HepG2 (cell line): Measurements from ENCODE around the gene TBC1D14. TPM values are rescaled to one million over a fixed set of nuclear protein-coding genes. Genes with fewer than 3 reads are reported as not detected.

ENCODE experiments used
- ATAC-seq: fragments of 200-7000 bp; cut with Tn5 transposase; 3 replicates; pipeline ENCODE4 v1.9.1; 2020; ENCODE audit warnings: mild to moderate bottlenecking, moderate library complexity
- BruUV-seq: library from RNA; stranded (reverse); fragments of 400-500 nt; replicated peaks from 2 replicates; lab custom pipeline; 2021; lab: Mats Ljungman, UMichigan
- CTCF ChIA-PET: fragments of 300-600 bp; formaldehyde crosslinking; extraction: SDS; loops from one replicate; lab custom pipeline; 2021; ENCODE audit warnings: low total read pairs, inconsistent platforms, low intra/inter-chr PET ratio; lab: Yijun Ruan, JAX
- POLR2A ChIA-PET: fragments of 350-600 bp; sonication (Branson Sonifier 250); formaldehyde crosslinking; loops from one replicate; lab custom pipeline; 2020; ENCODE audit warnings: antibody characterized with exemption, inconsistent platforms; lab: Yijun Ruan, JAX
- DNase-seq: peaks from one replicate; pipeline ENCODE4 v3.0.0-alpha.2; 2015; ENCODE audit warnings: low spot score
- FAIRE-seq: peaks from 3 replicates; lab custom pipeline; 2011; peaks lifted over from hg19 to GRCh38; lab: Jason Lieb, UNC
- H2AFZ ChIP-seq: one replicate; pipeline ENCODE4 v1.6.1; 2011; ENCODE audit warnings: low read length, inconsistent platforms
- H3K27ac ChIP-seq: fragments of 300-600 bp; 3 replicates; pipeline ENCODE4 v1.8.0; 2011; ENCODE audit warnings: mixed run types, mild to moderate bottlenecking, mixed read lengths, low read length, inconsistent platforms; ENCODE audit not compliant: insufficient read depth; ENCODE audit errors: extremely low read length
- H3K27me3 ChIP-seq, 2 experiments: fragments of 200-600 bp in 1 of 2; 2 replicates in 1 of 2; 3 replicates in 1 of 2; pipeline versions ENCODE4 v1.6.0 to v1.8.0; 2011; ENCODE audit warnings: low read length in 2 of 2, mild to moderate bottlenecking in 2 of 2, moderate library complexity in 2 of 2, inconsistent platforms in 1 of 2; ENCODE audit not compliant: insufficient read depth in 2 of 2, control insufficient read depth in 1 of 2
- H3K36me3 ChIP-seq, 2 experiments: fragments of 200-600 bp in 1 of 2; replicated peaks in 1 of 2; 2 replicates in 1 of 2; 3 replicates in 1 of 2; pipeline versions ENCODE4 v1.5.1 to v1.8.0; 2011; ENCODE audit warnings: low read length in 2 of 2, inconsistent platforms in 1 of 2; ENCODE audit not compliant: insufficient read depth in 2 of 2, control insufficient read depth in 1 of 2
- H3K4me1 ChIP-seq: 2 replicates; pipeline ENCODE4 v1.5.1; 2012; ENCODE audit warnings: low read length, inconsistent platforms; ENCODE audit not compliant: insufficient read depth
- H3K4me2 ChIP-seq: 2 replicates; pipeline ENCODE4 v1.6.0; 2011; ENCODE audit warnings: low read depth, low read length, inconsistent platforms
- H3K4me3 ChIP-seq, 3 experiments: fragments of 200-600 bp in 1 of 3; sonication (generic), shearing (Covaris generic) in 1 of 3; replicated peaks in 1 of 3; 2 replicates each; pipeline ENCODE4 v1.5.1; 2011 to 2016; ENCODE audit warnings: low read length in 3 of 3, inconsistent platforms in 2 of 3, low read depth in 2 of 3, mild to moderate bottlenecking in 2 of 3, control low read depth in 1 of 3, mixed read lengths in 1 of 3; ENCODE audit not compliant: insufficient read depth in 1 of 3
- H3K79me2 ChIP-seq: one replicate; pipeline ENCODE4 v1.6.1; 2011; ENCODE audit warnings: low read length, inconsistent platforms; ENCODE audit not compliant: insufficient read depth
- H3K9ac ChIP-seq: 2 replicates; pipeline ENCODE4 v1.6.0; 2011; ENCODE audit warnings: mild to moderate bottlenecking, low read depth, low read length, inconsistent platforms; ENCODE audit not compliant: insufficient read depth
- H3K9me3 ChIP-seq: 2 replicates; pipeline ENCODE4 v1.5.1; 2012; ENCODE audit warnings: mild to moderate bottlenecking, low read length
- H4K20me1 ChIP-seq: 2 replicates; pipeline ENCODE4 v1.6.0; 2011; ENCODE audit warnings: inconsistent platforms, mild to moderate bottlenecking, low read length, moderate library complexity; ENCODE audit not compliant: insufficient read depth
- AKNA ChIP-seq: sonication (generic); formaldehyde crosslinking; IDR thresholded peaks from 2 replicates; pipeline ENCODE4 v1.4.0; 2020; ENCODE audit warnings: missing genetic modification reagents, borderline replicate concordance
- CBX5 ChIP-seq: sonication (generic); formaldehyde crosslinking; IDR thresholded peaks from 2 replicates; pipeline ENCODE4 v1.4.0; 2020; ENCODE audit warnings: missing genetic modification reagents, borderline replicate concordance
- SOX6 ChIP-seq, 2 experiments: fragments of 450-650 bp in 1 of 2; sonication (generic) in 1 of 2; formaldehyde crosslinking in 1 of 2; IDR thresholded peaks; 2 replicates each; pipeline versions ENCODE4 v1.4.0 to v1.6.1; 2017 to 2020; ENCODE audit warnings: antibody characterized with exemption in 1 of 2, mild to moderate bottlenecking in 1 of 2, missing genetic modification reagents in 1 of 2
- ZNF629 ChIP-seq: sonication (generic); formaldehyde crosslinking; conservative IDR thresholded peaks from 2 replicates; pipeline ENCODE4 v1.5.0; 2020; ENCODE audit warnings: missing genetic modification reagents
- ZNF781 ChIP-seq: sonication (generic); formaldehyde crosslinking; IDR thresholded peaks from 2 replicates; pipeline ENCODE4 v1.5.1; 2020; ENCODE audit warnings: borderline replicate concordance, mild to moderate bottlenecking, missing genetic modification reagents; ENCODE audit errors: not compliant biosample characterization
- WGBS: methylation state at CpG from one replicate; pipeline ENCODE4 v1.1.6; 2017; ENCODE audit warnings: low lambda C conversion rate; 5-methylcytosine and 5-hydroxymethylcytosine counted together
- in situ Hi-C: cut with HindIII; loops from 2 replicates; pipeline ENCODE4 v1.10.0; 2017; ENCODE audit warnings: low pct_unique_long_range_greater_than_20kb; ENCODE audit not compliant: extremely low pct_ligation_motif_present
- intact Hi-C: fragments of 100-400 bp; cut with micrococcal nuclease; formaldehyde crosslinking; loops from one replicate; pipeline ENCODE4 v1.10.0; 2022; ENCODE audit not compliant: unreplicated experiment
- polyA plus RNA-seq, 8 experiments: library from polyadenylated mRNA; depleted of rRNA in 3 of 8; stranded (reverse) in 7 of 8; unstranded in 1 of 8; fragments of >200 nt; fragmentation: Illumina TruSeq in 4 of 8; extraction: Trizol in 4 of 8; gene quantifications; 2 replicates each; pipeline versions ENCODE4 v1.2.1 to v1.2.3, GENCODE V29; 2011 to 2016; ENCODE audit warnings: low read depth in 4 of 8, missing spikeins in 1 of 8, mixed read lengths in 1 of 8; ENCODE audit not compliant: insufficient read depth in 1 of 8
- total RNA-seq, 5 experiments: library from RNA; depleted of rRNA; stranded (reverse); fragments of >200 nt; fragmentation: Illumina TruSeq; extraction: Trizol; gene quantifications; 2 replicates each; pipeline ENCODE4 v1.2.3, GENCODE V29; 2016; ENCODE audit warnings: low read depth in 1 of 5
- TF ChIP-seq, protein P1 (sequence below): sonication (generic); formaldehyde crosslinking; IDR thresholded peaks from 2 replicates; pipeline ENCODE4 v1.4.0; 2020; ENCODE audit warnings: missing genetic modification reagents

TBC1D14 gene
- total and polyA plus RNA-seq, 2 of the 13 experiments (the other 11 are each of a cell fraction or from before 2014, with no cell fraction given) = 29.5 to 46.5 TPM

DNA sequence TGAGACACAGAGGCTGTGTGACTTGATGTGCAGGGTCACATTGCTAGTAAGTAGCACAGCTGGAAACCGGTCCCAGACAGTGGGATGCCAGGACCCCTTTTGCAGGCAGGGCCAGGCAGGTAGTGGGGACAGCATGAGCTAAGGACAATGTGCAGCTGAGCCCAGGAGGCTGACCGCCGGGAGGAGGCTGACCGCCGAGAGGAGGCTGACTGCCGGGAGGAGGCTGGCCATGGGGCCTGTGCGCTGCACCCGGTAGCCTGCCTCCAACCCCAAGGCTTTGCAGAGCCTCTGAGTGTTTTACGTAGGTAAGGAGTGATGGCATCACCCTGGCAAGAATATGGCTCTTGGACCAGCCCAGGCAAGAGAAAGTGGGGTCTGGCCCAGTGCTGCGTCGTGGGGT lies 58.9 kb downstream of the TBC1D14 start:
- H4K20me1 ChIP-seq = peaks cover 10% of the 10 kb centered on the region; the same call in 1 of the 2 replicates
- intact Hi-C loops (no loop called here), in situ Hi-C loops (no loop called here)
- no peaks in the 10 kb centered on the region for H3K9me3 ChIP-seq
- no peak overlapping the region for H2AFZ ChIP-seq
- no peak for DNase-seq
- BruUV-seq = no TSS peak
- CTCF ChIA-PET = no interaction called here
- no peak overlapping the region for H3K27ac ChIP-seq
- POLR2A ChIA-PET = no interaction called here
- H3K9ac ChIP-seq = no peak overlapping the region
- TF ChIP-seq, protein P1, sequence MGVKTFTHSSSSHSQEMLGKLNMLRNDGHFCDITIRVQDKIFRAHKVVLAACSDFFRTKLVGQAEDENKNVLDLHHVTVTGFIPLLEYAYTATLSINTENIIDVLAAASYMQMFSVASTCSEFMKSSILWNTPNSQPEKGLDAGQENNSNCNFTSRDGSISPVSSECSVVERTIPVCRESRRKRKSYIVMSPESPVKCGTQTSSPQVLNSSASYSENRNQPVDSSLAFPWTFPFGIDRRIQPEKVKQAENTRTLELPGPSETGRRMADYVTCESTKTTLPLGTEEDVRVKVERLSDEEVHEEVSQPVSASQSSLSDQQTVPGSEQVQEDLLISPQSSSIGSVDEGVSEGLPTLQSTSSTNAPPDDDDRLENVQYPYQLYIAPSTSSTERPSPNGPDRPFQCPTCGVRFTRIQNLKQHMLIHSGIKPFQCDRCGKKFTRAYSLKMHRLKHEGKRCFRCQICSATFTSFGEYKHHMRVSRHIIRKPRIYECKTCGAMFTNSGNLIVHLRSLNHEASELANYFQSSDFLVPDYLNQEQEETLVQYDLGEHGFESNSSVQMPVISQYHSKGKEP (CRISPR knock-in tag) = no peak
- TF ChIP-seq CBX5 (CRISPR knock-in tag) (no peak), AKNA (no peak), ZNF781 (CRISPR knock-in tag) (no peak), SOX6 (IDR thresholded peaks at IDR 0.05) (no peak), SOX6 (CRISPR knock-in tag; IDR thresholded peaks at IDR 0.05) (no peak), ZNF629 (CRISPR knock-in tag) (no peak)
- WGBS = 73% methylated on average over 10 of the region's 11 CpGs
- peaks cover 32% of the 10 kb centered on the region for H3K79me2 ChIP-seq
- peaks cover 11 to 35% of the 10 kb centered on the region in 2 experiments for H3K36me3 ChIP-seq
- no peak overlapping the region for H3K4me3 ChIP-seq
- no peak for ATAC-seq
- peaks cover 36% of the 10 kb centered on the region for H3K4me1 ChIP-seq
- no peak overlapping the region for H3K4me2 ChIP-seq
- FAIRE-seq = no peak
- H3K27me3 ChIP-seq = no peaks in the 10 kb centered on the region
